ENCODE data around the gene LRRC71.

The LRRC71 gene

DNA sequence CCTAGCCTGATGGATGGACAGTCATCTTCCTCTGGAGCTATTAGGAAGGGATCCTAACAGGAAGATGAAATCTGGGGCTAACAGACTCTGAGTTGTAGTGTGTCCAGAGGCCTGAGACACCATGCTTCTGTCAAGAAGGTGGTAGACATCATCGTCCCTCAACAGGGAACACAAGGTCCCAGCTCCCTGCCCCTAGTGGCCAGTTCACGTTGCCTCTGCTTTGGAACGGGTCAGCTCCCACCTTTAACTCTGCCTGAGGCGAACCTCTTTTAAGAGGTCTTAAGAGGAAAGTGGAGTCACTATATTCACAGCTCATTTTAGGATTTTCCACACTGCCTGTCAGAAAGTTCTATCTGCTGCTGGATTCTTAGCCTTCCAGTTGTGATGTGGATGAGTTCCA is 28.3 kb downstream of the LRRC71 start:
- no peak for DNase-seq

DNA sequence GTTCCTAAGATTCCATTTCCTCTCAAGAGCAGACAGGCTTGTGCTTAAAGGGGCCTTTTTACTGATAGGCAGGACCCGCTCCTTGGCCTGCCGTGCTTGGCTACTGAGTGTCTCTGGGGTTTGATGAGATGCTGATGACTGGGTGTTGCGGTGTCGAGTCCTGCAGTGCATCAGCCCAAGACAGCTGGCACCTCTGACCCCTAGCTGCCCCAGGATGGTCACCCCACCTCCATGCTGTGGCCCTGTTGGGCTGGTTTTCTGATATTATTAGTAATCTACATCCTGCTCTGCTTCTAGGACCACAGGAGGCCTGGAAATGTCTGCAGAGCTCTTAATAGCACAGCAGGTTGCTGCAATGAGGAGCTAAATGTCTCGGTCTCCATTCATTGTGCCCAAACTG is 28.7 kb downstream of the LRRC71 start:
- DNase-seq: no peak

DNA sequence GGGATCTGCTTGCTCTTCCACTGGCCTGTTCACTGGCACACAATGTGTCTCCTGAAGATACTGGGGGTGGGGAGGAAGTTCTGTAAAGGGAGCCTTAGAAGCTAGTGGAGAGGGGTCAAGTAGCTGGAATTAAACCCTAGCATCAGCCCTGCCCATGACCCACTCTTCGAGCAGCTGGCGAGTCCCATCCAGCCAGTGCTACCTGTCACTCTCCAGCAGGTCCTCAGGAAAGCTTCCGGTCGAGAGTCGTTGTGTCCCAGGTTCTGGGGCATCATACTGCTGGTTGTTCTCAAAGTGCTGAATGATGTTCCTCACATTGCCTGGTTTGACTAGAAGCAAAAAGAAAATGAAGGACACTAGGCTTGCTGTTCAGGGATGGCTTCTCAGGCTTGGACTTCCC is 30.9 kb downstream of the LRRC71 start:
- DNase-seq: no peak

DNA sequence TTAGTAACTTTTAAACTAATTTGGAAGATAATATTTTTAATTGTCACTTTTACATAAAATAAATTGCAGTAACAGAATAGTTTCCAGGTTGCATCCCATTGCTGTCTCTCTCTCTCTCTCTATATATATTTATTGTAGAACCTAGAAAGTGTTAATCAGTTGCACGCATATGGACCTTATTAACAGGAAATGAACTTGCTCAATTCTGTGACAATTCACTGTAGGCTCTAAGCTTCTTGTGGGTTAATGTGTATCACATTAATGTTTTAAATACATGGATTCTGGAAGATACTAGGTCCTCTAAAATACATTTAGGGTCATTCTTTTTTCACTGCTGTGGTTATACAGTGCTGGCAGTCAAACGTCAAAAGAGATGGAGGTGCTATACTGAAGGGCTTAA is 33.1 kb downstream of the LRRC71 start:
- DNase-seq: no peak

DNA sequence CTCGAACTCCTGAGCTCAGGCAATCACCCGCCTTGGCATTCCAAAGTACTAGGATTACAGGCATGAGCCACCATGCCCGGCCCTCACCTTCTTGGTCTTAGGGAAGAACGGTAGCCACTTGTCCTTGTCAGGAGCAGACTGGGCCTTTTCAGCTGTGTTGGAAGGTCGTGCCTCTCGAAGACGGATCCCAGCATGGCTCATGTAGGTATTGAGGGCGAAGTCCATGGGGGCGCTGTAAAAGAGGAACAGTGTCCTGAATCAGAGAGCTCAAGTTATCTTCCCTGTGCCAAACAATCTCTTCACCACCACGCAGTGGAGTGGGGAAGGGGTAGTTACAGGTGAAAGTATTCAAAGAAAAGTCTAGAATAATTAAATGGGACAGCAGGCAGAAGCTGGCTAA is 35.9 kb downstream of the LRRC71 start:
- no peak for DNase-seq

DNA sequence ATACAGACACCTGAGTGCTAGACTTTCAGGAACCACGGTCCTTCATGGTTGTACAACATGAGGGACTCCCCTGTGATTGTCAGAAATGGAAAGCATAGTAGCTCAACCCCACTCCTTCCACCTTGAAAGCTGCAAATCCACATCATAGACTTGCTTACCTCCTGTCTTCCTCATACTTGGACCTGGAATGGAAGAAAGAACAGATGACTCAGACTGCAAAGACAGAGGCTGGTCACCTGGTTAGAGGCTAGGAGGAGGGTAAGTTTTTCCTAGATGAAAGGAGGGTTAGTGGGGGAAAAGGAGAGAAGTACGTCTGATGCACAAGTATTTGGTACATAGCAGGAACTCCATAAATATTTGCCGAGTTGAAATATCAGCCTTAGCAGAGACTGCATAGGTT is 37.2 kb downstream of the LRRC71 start:
- no peak for DNase-seq

DNA sequence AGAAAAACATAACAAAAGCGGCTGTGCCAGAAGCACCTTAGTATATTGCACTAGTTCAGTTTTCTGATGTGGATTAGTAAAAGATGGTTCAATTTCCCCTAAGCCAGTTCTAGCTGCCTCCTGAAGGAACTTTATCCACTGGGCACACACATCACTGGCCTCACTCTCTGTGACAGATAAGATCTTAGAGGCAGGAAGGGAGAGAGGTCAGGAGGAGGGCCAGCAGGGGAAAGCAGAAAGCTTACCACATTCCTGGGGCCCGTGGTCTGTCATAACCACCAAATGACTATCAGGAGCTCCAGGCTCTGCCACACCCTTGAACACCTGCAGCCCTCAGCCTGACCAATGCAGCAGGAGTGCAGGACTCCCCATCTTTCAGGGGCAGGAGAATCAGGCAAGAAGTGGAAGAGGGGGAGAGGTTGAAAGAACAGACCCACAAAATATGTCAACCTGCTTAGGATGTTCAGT is 37.8 kb downstream of the LRRC71 start:
- no peak for DNase-seq

DNA sequence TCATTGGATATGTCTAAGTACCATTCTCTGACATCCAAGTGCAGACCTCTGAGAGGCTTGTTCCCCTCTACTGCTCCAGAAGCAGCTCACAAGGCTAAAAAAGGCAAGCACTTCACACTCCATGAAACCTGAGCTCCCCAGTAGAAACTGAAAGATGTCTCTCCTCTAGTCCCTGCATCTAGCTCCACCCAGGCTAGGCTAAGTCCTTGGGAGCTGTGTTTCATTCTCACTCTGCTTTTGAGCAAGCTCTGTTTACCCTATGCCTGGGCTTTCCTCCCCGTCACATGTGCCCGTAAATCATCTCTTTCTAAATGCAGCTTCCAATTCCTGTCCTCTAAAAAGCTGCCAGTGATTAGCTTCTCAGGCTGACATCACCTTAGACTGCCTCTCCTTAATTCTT is 39.0 kb downstream of the LRRC71 start:
- DNase-seq: no peak

DNA sequence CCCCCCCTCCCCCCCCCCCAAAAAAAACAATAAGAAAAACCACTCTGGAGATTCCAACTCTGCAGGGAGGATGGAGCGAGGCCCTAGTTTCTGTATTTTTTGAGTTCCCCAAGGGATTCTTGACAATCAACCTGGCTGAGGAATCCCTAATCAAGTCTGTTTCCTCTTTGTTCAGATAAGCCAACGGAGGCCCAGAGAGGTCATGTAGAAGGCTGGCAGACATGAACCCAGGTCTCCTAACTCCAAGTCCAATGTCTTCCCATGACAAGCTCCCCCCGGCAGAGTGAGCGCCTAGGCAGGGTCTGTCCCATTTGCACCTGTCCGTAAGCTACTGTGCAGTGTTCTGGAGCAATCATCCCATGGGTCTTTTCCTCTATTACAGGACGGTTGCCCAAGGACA is 39.5 kb downstream of the LRRC71 start:
- no peak for DNase-seq

DNA sequence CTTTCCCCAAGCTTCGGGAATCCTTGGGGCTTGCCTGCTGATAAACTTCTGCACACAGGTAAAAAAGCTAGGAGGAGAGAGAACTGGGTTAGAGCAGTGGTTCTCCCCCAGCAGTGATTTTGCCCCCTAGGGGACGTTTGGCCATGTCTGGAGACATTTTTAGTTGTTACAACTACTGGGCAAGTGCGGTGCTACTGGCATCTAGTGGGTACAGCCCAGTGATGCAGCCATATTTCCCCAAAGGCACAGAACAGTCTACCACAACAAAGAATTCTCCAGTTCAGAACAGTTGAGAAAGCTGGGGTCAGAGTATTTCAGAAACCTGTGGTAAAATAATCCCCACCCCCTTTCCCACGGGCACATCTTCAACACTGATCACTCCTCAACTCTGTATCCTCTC is 41.3 kb downstream of the LRRC71 start:
- DNase-seq: peak; percentile 18 to 47

DNA sequence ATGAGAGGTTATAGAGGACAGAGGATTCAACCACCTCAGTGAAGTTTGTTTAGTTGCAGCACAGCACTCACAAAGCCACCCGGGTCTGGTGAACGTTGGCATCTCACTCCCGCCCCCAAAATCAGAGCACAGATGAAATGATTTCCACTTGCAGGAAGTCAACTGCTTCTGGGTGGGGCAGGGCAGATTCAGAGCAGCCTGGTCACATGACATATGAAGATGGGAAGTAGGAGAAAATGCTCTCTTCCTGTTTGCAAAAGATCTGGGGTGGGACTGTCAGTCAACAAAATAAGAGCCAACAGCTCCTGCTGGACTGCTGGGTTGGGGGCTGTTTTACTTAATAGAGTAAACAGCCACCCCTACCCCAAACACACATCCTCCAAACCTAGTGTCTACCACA is 43.2 kb downstream of the LRRC71 start:
- DNase-seq: peak; percentile 52 to 53

DNA sequence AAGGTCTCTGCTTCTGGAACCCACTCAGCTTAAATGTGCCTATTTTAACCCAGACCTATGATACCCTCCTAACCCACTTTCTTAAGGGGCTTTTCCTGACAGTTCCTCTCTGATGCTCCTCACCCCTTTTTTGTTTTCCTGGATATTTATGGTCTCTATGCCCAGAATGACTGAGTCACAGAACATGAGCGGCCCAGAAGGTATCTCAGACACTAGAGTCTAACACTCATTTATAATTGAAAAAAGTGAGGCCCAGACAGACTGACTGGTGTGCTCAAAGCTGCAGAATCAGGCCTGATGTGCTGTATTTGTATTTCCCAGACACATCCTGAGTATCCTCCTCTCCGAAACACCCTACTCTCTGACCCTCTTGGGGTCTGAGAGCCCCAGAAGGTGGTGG is 44.0 kb downstream of the LRRC71 start:
- DNase-seq: no peak

DNA sequence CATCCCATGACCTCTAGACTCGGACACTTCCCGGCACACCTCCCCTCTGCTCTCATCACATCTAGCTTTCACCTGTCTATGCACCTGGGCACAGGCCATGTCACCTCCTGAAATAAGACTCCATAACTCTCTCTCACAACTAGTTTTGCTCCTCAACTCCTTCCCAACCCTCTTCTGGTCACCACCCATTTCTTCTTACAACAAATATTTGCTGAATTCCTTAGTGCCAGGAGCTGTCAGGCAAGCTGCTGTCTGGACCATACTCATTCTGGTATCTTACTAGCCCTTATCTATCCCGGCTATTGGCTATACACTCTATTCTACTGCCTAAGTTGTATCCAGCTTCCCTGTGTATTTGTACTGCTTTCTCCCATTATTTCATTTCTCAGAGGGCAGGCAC is 49.1 kb downstream of the LRRC71 start:
- DNase-seq: no peak

DNA sequence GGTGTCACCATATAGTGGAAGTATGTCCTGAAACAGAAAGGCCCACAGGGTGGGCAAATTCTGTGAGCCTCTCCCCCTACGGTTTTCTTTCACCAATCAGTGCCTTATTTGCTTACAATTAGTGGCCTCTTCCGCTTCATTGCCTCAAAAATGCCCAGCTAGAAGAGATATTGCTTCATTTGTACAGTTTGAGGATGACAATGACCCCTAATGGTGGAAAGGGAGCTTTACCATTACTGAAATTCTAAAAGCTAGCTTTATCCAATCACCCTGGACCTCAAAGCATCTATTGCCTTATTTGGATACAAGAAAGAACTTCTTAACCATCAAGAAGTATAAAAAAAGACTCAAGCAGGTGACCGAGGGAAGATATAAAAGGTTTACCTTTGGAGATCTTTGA is 49.6 kb downstream of the LRRC71 start:
- peak in 1 of 2 donors; percentile 11 for DNase-seq

DNA sequence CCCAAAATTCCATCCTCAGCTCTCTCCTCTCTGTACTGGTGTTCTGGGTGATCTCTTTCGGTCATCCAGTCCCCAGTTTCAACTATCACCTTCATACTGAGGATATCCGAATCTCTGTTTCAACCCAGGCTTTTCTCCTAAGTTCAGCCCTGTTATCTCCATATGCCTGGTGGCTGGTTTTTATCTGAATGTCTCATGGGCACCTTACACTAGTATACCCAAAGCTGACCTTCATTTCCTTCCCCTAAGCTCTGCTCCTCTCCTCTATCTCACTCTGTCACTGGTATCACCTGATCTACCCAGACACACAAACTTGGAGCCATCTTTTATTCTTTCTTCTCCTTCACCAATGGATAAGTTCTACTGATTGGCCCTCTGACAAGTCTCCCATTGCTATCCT is 53.0 kb downstream of the LRRC71 start:
- no peak for DNase-seq

DNA sequence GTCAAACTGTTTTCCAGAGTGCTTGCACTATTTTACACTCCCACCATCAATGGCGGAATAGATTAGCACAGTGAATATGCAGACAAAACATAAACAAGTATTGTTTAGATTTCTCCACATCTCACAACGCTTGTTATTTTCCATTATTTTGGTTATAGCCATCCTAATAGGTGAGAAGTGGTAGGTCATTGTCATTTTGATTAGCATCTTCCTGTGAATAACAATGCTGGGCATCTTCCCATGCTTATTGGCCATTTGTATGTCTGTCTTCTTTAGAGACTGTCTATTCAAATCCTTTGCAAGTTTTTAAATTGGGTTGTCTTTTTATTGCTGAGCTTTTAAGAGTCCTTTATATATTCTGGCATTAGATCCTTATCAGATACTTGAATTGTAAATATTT is 54.7 kb downstream of the LRRC71 start:
- DNase-seq: no peak

DNA sequence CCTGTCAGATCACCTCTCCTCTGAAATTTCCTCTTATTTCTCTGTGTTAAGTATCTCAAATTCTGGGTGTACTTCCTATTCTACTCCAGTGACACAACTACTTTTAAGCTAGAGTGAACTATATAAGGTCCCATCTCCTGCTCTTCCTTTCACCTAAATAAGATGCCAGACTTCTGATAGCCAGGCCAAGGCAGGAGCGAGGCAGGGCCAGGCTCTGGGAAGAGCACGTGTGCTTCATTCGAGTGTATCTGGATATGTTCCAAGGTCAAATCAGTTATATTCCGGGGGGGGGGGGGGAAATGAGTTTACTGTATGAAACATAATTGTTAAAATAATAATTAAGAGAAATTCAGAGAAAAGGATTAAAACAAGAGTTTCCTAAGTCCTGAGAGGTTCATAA is 60.1 kb downstream of the LRRC71 start:
- no peak for DNase-seq

Data from CD4-positive, alpha-beta T cell treated with Interleukin-1 beta for 1 hour (primary cell).